Activated naive CD4-positive, alpha-beta T cell treated with anti-CD3 and anti-CD28 coated beads, Interleukin-2, amount 50 U/mL, for 72 hours (primary cell): Measurements from ENCODE around the gene DNAJB11. TPM values are rescaled to one million over a fixed set of nuclear protein-coding genes. Genes with fewer than 3 reads are reported as not detected.

Experiments
- ATAC-seq, 2 donors: fragments of 150-1000 bp; cut with Tn5 transposase; 2 replicates each; pipeline ENCODE4 v1.10.0; 2021; ENCODE audit warnings: mild to moderate bottlenecking in 2 of 2, moderate library complexity in 2 of 2
- DNase-seq, 2 donors: peaks; one replicate each; pipeline ENCODE4 v3.0.0; 2021 to 2022; ENCODE audit warnings: low spot score in 2 of 2
- H3K27ac Mint-ChIP-seq, 2 donors: one replicate each; pipeline ENCODE4 v1.8.0; 2022; ENCODE audit warnings: mild to moderate bottlenecking in 2 of 2, mixed read lengths in 2 of 2
- H3K36me3 Mint-ChIP-seq, 2 donors: one replicate each; pipeline ENCODE4 v1.8.0; 2022; ENCODE audit warnings: mixed read lengths in 2 of 2
- H3K9me3 Mint-ChIP-seq, 2 donors: one replicate each; pipeline ENCODE4 v1.8.0; 2022; ENCODE audit warnings: mixed read lengths in 2 of 2
- total RNA-seq, 2 donors: library from RNA; stranded (reverse); gene quantifications; one replicate each; pipeline ENCODE4 v1.2.3, GENCODE V29; 2022

DNAJB11 gene
- total RNA-seq, 2 donors from 2014 or later = 30.3 to 44.8 TPM

DNA sequence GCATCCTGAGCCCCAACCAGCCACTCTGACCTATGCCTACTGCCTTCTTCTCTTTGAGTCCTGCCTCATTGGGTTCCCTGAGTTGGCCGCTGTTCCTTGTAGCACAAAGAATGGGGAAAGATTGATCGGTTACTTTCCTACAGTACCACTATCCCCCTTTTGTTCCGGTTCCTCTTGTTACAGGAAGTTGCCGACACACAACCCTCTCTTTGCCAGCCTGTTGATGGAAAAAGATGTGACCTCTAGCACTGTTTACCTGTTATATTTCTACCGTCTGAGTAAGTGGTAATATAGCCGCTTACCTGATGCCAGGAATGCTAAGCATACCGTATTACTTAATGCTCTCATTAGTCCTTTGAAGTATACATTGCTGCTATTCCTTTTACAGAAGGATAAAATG is 32.6 kb downstream of the DNAJB11 start:
- Mint-ChIP-seq H3K36me3 (no peaks in the 10 kb centered on the region), H3K27ac (no peak overlapping the region), H3K9me3 (no peaks in the 10 kb centered on the region)
- DNase-seq = no peak
- no peak for ATAC-seq

GRCh38 chr3:186605078-186605477 is 34.6 kb downstream of the DNAJB11 start:
- no peak for DNase-seq
- Mint-ChIP-seq H3K36me3 (no peaks in the 10 kb centered on the region), H3K27ac (no peak overlapping the region), H3K9me3 (no peaks in the 10 kb centered on the region)
- ATAC-seq = no peak

GRCh38 chr3:186605561-186606545 is 35.3 kb downstream of the DNAJB11 start:
- DNase-seq = no peak
- no peaks in the 10 kb centered on the region for H3K9me3 Mint-ChIP-seq
- no peak overlapping the region for H3K27ac Mint-ChIP-seq
- no peaks in the 10 kb centered on the region for H3K36me3 Mint-ChIP-seq
- no peak for ATAC-seq

- H3K36me3 Mint-ChIP-seq = no peaks in the 10 kb centered on the region
- H3K9me3 Mint-ChIP-seq = no peaks in the 10 kb centered on the region
- ATAC-seq (no peak), DNase-seq (no peak)
- no peak overlapping the region for H3K27ac Mint-ChIP-seq
These were observed 38.2 kb downstream of the DNAJB11 start for GRCh38 chr3:186608624-186609215.

GRCh38 chr3:186609247-186609868 is 38.8 kb downstream of the DNAJB11 start:
- peak in 1 of 2 donors; percentile 35 for ATAC-seq
- Mint-ChIP-seq H3K9me3 (no peaks in the 10 kb centered on the region), H3K36me3 (no peaks in the 10 kb centered on the region), H3K27ac (no peak overlapping the region)
- no peak for DNase-seq

DNA sequence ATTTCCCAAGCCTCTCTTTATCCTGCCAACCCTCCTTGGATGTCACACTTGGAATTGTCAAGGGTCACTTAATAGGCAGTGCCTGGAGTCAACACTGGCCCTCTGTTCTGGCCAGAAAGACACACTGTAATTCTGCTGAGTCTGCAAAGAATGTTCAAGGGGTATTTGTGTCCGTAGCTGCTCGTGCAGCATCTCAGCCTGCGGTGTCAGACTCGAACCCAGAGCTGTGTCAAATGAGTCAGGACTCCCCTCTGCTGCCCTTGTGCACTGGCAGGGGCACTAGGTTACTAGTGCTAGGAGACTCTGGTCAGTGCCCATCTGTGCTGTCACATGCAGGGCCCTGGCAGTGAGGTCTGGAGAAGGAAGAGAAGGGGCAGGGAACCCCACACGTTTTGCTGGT is 41.5 kb downstream of the DNAJB11 start:
- H3K36me3 Mint-ChIP-seq = no peaks in the 10 kb centered on the region
- no peak overlapping the region for H3K27ac Mint-ChIP-seq
- H3K9me3 Mint-ChIP-seq = no peaks in the 10 kb centered on the region
- no peak for DNase-seq
- ATAC-seq = no peak

GRCh38 chr3:186612721-186613636 is 42.5 kb downstream of the DNAJB11 start, which contains the start of gene AHSG:
Gene AHSG (plus strand): TSS chr3:186613060. CDS start chr3:186613142, 82 bp downstream.
- Mint-ChIP-seq H3K36me3 (no peaks in the 10 kb centered on the region), H3K27ac (no peak within 1 kb of the TSS), H3K9me3 (no peaks in the 10 kb centered on the region)
- ATAC-seq = no peak
- DNase-seq = no peak

DNA sequence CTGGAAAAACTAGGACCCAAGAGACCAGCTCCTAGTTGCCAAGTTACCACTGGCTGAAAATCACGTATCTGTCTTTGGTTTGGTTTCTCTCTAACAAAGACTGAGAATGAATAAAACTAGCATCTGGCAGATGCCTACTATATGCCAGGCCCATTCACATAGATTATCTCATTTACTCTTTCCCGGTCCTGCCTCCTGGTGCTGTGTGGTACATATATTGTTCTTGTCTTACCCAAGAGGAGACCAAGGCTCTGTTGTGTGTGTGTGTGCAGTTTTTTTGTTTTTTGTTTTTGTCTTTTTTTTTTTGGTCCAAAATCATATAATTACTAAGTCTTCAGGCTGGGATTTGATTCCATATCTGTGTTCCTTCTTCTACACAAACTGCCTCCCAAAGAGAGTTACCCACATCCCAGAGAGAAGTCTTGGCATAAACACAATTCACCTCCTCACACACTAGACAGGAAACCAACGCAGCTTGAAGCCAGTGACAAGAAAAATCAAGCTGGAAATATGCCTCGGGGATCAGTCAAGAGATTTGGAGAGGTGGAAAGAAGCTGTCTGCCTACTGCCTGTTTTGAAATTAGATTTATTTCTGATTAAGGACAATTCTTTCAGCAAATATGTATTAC is 43.2 kb downstream of the DNAJB11 start:
- Mint-ChIP-seq H3K36me3 (no peaks in the 10 kb centered on the region), H3K27ac (peak overlapping the region in 1 of 2 donors; percentile 7), H3K9me3 (no peaks in the 10 kb centered on the region)
- no peak for ATAC-seq
- DNase-seq = no peak

DNA sequence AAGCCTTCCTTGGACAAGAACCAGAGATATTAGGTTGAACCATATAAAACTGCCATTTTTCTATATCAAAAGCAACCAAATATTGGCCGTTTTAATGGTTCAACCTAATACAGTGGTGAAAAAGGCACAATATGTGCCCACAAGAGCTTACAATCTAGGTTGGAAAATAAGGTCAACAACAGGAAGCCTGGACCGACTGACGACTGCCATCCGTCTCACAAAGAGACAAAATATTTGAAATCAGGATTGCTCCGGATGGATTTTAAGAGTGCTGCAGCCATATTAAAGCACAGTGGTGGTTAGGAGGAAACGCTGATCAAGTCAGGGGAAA is 43.7 kb downstream of the DNAJB11 start:
- ATAC-seq = no peak
- Mint-ChIP-seq H3K9me3 (no peaks in the 10 kb centered on the region), H3K27ac (peak overlapping the region in 1 of 2 donors; percentile 7), H3K36me3 (no peaks in the 10 kb centered on the region)
- DNase-seq = no peak

GRCh38 chr3:186614597-186615483 is 44.3 kb downstream of the DNAJB11 start:
- Mint-ChIP-seq H3K36me3 (no peaks in the 10 kb centered on the region), H3K9me3 (no peaks in the 10 kb centered on the region), H3K27ac (peak overlapping the region in 1 of 2 donors; percentile 7)
- peak; percentile 73 to 81 for DNase-seq
- ATAC-seq = peak; percentile 42 to 49

- no peaks in the 10 kb centered on the region for H3K36me3 Mint-ChIP-seq
- H3K9me3 Mint-ChIP-seq = no peaks in the 10 kb centered on the region
- ATAC-seq (no peak), DNase-seq (no peak)
- no peak overlapping the region for H3K27ac Mint-ChIP-seq
These were observed 45.7 kb downstream of the DNAJB11 start for GRCh38 chr3:186616299-186616617.

DNA sequence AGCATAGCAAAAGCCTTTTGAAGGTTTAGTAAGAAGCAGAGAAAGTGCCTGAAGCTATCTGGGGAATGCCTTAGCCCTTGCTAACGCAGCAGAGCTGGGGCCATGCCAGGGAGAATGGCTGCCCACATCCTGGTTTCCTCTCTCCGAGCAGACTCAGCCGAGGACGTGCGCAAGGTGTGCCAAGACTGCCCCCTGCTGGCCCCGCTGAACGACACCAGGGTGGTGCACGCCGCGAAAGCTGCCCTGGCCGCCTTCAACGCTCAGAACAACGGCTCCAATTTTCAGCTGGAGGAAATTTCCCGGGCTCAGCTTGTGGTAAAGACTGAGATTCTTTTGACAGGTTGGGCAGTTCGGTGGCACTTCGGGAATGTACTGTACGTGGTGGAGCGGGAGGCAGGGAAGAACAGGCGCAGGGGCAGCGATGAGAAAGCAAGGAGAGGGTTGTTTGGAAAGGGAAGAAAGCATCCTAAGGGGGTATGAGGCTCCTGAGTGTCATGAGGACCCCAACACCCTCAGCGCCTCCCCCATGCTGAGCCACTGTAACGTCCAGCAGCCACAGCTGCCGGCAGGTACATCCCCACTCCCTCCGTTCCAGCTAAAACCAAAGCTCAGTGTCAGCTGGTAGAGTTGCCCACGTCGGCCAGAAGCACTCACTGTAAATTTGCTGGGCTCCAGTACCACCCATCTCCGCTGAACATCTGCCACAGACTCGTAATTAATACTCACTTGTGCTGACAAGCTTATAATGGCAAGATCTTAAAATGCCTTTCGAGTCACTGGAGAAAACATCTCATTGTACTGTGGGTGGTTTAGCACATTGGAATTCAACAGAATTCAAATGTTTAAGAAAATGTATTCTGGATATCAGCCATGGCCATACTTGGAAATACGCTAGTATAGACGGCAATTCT is 46.8 kb downstream of the DNAJB11 start:
- Mint-ChIP-seq H3K36me3 (no peaks in the 10 kb centered on the region), H3K27ac (peak overlapping the region; percentile 6 to 67), H3K9me3 (no peaks in the 10 kb centered on the region)
- peak; percentile 97 to 99 for ATAC-seq
- peak; percentile 84 to 89 for DNase-seq

- DNase-seq (no peak), ATAC-seq (no peak)
- Mint-ChIP-seq H3K36me3 (no peaks in the 10 kb centered on the region), H3K27ac (no peak overlapping the region), H3K9me3 (no peaks in the 10 kb centered on the region)
These were observed 47.9 kb downstream of the DNAJB11 start for GRCh38 chr3:186618318-186618938.

DNA sequence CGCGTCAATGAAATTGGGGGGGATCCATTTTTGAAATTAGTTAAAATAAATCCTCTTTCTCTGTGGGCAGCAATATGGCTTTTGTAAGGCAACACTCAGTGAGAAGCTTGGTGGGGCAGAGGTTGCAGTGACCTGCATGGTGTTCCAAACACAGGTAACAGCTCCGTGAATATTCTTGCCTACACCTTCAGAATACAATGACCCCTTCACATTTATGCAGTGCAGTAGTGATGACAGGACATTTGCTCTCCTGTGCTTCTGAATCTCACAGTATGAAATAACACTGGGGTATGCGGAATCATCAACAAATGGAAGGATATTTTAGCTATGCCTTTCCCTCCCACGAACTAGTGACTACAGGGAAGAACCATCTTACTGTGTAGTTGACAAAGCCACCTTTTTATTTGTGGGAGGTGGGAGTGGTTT is 49.3 kb downstream of the DNAJB11 start:
- no peaks in the 10 kb centered on the region for H3K9me3 Mint-ChIP-seq
- no peak for ATAC-seq
- no peak for DNase-seq
- no peak overlapping the region for H3K27ac Mint-ChIP-seq
- no peaks in the 10 kb centered on the region for H3K36me3 Mint-ChIP-seq
